Activated T-cell treated with anti-CD3 and anti-CD28 coated beads, Interleukin-2, amount 50 U/mL, for 72 hours (primary cell): ENCODE data around the gene NR2F2. TPM values are rescaled to one million over a fixed set of nuclear protein-coding genes. Genes with fewer than 3 reads are reported as not detected.
"Not testable (repeated sequence)": the region's sequence is repeated elsewhere in the genome, so short reads cannot be mapped to it uniquely, and the experiment has no call there.

Experiments
- ATAC-seq, 2 donors: fragments of 150-1000 bp; cut with Tn5 transposase; replicated peaks in 1 of 2; 2 replicates each; pipeline ENCODE4 v1.10.0; 2021; ENCODE audit warnings: moderate library complexity in 2 of 2, mild to moderate bottlenecking in 1 of 2
- DNase-seq, 2 donors: peaks; one replicate each; pipeline ENCODE4 v3.0.0; 2021 to 2022; ENCODE audit warnings: mixed read lengths in 1 of 2
- H3K27ac Mint-ChIP-seq: one replicate; pipeline ENCODE4 v1.8.0; 2022; ENCODE audit warnings: mild to moderate bottlenecking, moderate library complexity, mixed read lengths
- H3K27me3 Mint-ChIP-seq: one replicate; pipeline ENCODE4 v1.8.0; 2022; ENCODE audit warnings: low read depth, mixed read lengths
- H3K36me3 Mint-ChIP-seq, 2 donors: one replicate each; pipeline ENCODE4 v1.8.0; 2022; ENCODE audit warnings: mixed read lengths in 2 of 2, mild to moderate bottlenecking in 1 of 2; ENCODE audit not compliant: insufficient read depth in 2 of 2
- H3K4me1 Mint-ChIP-seq: one replicate; pipeline ENCODE4 v1.8.0; 2022; ENCODE audit warnings: low read depth, mixed read lengths
- H3K4me3 Mint-ChIP-seq, 2 donors: one replicate each; pipeline ENCODE4 v1.8.0; 2022; ENCODE audit warnings: mild to moderate bottlenecking in 2 of 2, mixed read lengths in 2 of 2, moderate library complexity in 2 of 2
- H3K9me3 Mint-ChIP-seq, 2 donors: one replicate each; pipeline ENCODE4 v1.8.0; 2022; ENCODE audit warnings: mixed read lengths in 2 of 2
- total RNA-seq, 2 donors: library from RNA; stranded (reverse); gene quantifications; one replicate each; pipeline ENCODE4 v1.2.3, GENCODE V29; 2022

The NR2F2 gene
- total RNA-seq, 2 donors from 2014 or later, result not detected

DNA sequence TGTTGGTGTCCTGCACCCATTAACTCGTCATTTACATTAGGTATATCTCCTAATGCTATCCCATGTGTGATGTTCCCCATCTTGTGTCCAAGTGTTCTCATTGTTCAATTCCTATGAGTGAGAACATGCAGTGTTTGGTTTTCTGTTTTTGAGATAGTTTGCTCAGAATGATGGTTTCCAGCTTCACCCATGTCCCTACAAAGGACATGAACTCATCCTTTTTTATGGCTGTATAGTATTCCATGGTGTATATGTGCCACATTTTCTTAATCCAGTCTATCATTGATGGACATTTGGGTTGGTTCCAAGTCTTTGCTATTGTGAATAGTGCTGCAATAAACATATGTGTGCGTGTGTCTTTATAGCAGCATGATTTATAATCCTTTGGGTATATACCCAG is 49.1 kb downstream of the NR2F2 start:
- not testable (repeated sequence) for ATAC-seq, H3K4me3 Mint-ChIP-seq, H3K36me3 Mint-ChIP-seq, H3K27ac Mint-ChIP-seq, H3K9me3 Mint-ChIP-seq, H3K4me1 Mint-ChIP-seq, DNase-seq
- H3K27me3 Mint-ChIP-seq, result peaks cover 18% of the 10 kb centered on the region

- Mint-ChIP-seq H3K9me3 (peaks cover 3 to 4% of the 10 kb centered on the region in 2 donors), H3K4me1 (no peaks in the 10 kb centered on the region), H3K36me3 (peaks cover 0 to 2% of the 10 kb centered on the region in 2 donors), H3K27me3 (peaks cover 21% of the 10 kb centered on the region), H3K27ac (no peak overlapping the region), H3K4me3 (no peak overlapping the region)
- ATAC-seq (no peak), DNase-seq (no peak)
These were observed 51.0 kb downstream of the NR2F2 start for GRCh38 chr15:96381463-96381862.

- Mint-ChIP-seq H3K27ac (no peak overlapping the region), H3K36me3 (peaks cover 0 to 2% of the 10 kb centered on the region in 2 donors), H3K27me3 (peaks cover 21% of the 10 kb centered on the region), H3K4me3 (no peak overlapping the region), H3K9me3 (peaks cover 3 to 4% of the 10 kb centered on the region in 2 donors), H3K4me1 (no peaks in the 10 kb centered on the region)
- ATAC-seq (no peak), DNase-seq (no peak)
These were observed 54.7 kb downstream of the NR2F2 start for GRCh38 chr15:96385195-96385594.

DNA sequence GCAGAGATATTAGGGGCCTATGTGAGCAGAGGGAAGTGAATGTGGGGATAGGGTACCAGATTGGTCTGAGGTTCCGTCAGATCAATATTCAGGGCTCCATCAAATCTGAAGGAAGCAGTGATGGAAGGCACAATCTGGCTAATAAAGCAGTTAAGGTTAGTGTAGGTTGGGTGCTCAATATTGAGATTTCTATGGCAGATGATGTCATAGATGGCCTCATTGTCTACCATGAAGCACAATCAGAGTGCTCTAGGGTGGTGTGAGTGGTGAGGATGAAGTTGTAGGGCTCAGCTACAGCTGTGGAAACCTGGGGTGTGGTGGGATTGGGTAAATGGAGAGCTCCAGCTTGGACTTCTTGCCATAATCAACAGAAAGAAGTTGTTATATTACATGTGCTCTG is 58.2 kb downstream of the NR2F2 start:
- ATAC-seq (no peak), DNase-seq (no peak)
- Mint-ChIP-seq H3K4me3 (no peak overlapping the region), H3K27ac (no peak overlapping the region), H3K27me3 (peaks cover 18% of the 10 kb centered on the region), H3K36me3 (no peaks in the 10 kb centered on the region), H3K4me1 (no peaks in the 10 kb centered on the region), H3K9me3 (peaks cover 3 to 4% of the 10 kb centered on the region in 2 donors)
